HG02763 (cell line): ENCODE data around the gene TSPAN13.

Experiments
- ATAC-seq: cut with Tn5 transposase; IDR thresholded peaks from one replicate; pipeline ENCODE4 v1.9.1; 2021; ENCODE audit warnings: mild to moderate bottlenecking, moderate library complexity; ENCODE audit not compliant: unreplicated experiment

Gene TSPAN13

GRCh38 chr7:16810573-16810972 is 57.0 kb downstream of the TSPAN13 start:
- no peak for ATAC-seq

DNA sequence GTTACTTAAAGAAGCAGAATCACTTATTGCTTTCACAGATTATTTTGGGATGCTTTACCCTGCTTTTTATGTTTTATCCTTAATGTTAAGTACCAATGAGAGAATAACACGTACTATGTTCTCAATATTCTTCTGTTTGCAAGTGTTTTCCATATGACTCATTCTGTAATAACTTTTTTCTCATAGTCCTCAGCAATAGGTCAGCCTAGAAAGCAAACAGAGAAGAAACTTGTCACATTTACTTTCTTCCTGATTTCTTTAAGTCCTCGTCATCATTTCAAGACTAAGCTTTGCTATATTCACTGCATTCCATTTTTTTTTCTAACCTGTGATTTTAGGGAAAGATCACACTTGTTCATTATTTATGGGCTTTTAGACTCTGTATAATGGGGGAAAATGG is 58.0 kb downstream of the TSPAN13 start:
- ATAC-seq: no peak

DNA sequence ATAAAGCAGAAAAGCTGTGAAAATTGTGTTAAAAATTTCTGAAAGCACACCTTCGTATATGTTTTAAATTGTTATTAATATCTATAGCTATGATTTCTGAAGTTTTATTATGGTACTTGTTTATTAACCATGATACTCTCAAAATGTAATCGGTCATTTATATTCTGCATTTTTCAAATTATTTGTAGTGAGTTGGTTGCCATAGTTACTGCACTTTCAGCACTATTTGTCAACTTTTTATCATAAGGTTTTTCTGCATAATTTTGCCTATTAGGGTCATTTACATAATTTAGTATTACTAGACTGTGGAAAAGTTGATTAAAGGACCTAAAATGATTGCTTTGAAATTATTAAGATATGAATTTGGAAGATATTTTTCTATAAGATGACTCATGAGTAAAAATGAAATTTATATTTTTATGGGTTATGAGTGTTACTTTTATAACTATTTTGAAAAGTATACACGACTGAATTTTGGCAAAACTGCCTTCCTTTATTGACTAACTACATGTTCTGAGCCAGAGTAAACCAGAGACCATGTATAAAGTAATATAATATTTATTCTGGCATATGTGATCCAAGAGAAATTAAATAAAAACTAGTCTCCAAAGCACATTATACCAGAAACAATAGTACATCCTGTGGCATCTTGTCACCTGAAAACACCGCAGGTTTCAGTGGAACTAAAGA is 59.1 kb downstream of the TSPAN13 start:
- no peak for ATAC-seq

- no peak for ATAC-seq
Measured at GRCh38 chr7:16813232-16813616, 59.7 kb downstream of the TSPAN13 start.

DNA sequence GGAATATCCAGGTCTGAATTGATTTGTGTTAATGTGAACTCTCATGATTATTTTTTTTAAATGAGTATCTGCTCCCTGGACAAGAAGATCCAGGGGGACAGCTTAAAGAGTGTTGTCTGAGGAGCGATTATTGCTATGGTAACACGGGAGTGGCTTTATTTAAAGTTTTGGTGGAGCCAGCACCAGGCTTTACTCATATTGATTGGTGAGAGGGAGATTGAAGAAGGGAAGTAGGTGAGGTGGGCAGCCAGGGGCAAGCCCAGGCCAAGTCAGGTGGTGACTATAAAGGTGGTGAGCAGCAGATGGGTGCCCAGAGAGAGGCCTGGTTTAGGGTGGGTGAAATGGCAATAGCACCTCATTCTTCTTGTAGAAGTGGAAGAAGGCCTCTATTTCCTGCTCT is 61.4 kb downstream of the TSPAN13 start:
- ATAC-seq: no peak

DNA sequence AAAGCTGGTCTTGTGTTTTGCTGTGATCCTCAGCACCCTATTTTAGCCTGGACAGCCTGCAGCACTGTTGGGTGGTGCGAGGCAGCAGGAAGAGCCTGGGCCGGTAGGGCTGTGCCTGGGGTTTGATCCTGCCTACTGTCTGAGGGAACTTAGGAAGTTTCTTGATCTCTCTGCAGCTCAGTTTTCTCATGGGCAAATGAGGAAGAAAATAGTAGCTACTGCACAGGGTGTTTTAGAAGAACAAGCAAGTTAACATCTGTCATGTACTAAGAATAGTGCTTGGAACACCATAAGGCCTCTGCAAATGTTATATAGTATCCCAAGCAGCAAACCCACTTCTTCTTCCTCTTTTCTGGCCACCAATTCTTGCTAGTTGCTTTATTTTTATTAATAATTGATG is 63.3 kb downstream of the TSPAN13 start:
- ATAC-seq: no peak

- no peak for ATAC-seq
Measured at GRCh38 chr7:16817536-16817935, 64.0 kb downstream of the TSPAN13 start.

GRCh38 chr7:16818732-16819131 is 65.2 kb downstream of the TSPAN13 start:
- ATAC-seq: no peak

- no peak for ATAC-seq
Measured at GRCh38 chr7:16822029-16822428, 68.5 kb downstream of the TSPAN13 start.

DNA sequence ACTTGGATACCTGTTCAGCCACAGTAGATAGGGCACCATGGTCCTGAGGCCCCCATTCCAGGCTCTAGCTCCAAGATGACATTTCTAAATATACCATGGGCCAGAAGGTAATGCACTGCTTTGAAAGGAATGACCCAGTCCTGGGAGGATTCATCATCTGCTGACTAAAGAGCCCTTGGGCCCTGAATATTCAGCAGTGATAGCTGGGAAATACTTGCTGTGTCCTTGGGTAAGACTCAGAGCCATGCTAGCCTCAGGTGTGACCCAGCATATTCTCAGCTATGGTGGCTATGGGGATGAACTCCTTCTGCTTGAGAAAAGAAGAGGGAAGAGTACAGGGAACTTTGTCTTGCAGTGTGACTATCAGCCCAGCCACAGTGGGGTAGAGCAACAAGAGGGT is 72.5 kb downstream of the TSPAN13 start:
- ATAC-seq: no peak

DNA sequence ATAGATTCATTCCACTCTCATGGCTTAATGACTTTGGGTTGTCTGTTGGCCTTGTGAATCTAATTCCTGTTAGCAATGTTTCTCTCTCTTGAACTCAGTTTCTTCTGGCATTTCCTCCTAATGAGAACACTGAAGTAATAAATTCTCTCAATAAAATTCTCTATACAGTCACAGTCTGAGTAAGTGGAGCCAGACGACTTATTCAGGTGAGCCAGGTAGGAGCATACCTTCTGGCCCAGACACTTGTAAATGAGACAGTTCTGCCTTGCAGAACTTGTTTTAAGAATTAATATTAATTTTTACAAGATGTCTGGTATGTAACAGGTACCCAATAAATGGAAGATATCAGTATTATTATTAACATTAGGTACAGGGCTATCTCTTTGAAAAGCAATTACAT is 79.8 kb downstream of the TSPAN13 start:
- no peak for ATAC-seq
